Urinary bladder (tissue), 4 donors: ENCODE data around the gene FASN. TPM values are rescaled to one million over a fixed set of nuclear protein-coding genes. Genes with fewer than 3 reads are reported as not detected.
"Not testable (repeated sequence)": the region's sequence is repeated elsewhere in the genome, so short reads cannot be mapped to it uniquely, and the experiment has no call there.

Experiments used
- DNase-seq: peaks from one replicate; pipeline ENCODE4 v3.0.0-alpha.2; 2015; ENCODE audit errors: extremely low spot score
- H3K27ac ChIP-seq: one replicate; pipeline ENCODE4 v1.5.1; 2013; ENCODE audit warnings: low read depth, mild to moderate bottlenecking, moderate library complexity
- H3K36me3 ChIP-seq: one replicate; pipeline ENCODE4 v1.6.1; 2013; ENCODE audit warnings: mild to moderate bottlenecking, moderate library complexity; ENCODE audit not compliant: insufficient read depth
- H3K4me1 ChIP-seq: one replicate; pipeline ENCODE4 v1.6.1; 2013; ENCODE audit warnings: mild to moderate bottlenecking, moderate library complexity; ENCODE audit not compliant: insufficient read depth
- H3K4me3 ChIP-seq: one replicate; pipeline ENCODE4 v1.5.1; 2013; ENCODE audit warnings: low read depth, low read length
- WGBS: extraction: QIAGEN DNeasy Blood & Tissue Kit; methylation state at CpG from one replicate; pipeline ENCODE4 v1.1.7; 2013; 5-methylcytosine and 5-hydroxymethylcytosine counted together
- polyA plus RNA-seq: library from polyadenylated mRNA; stranded (reverse); fragments of 200-250 nt; gene quantifications from one replicate; pipeline ENCODE4 v1.2.3, GENCODE V29; 2013
- total RNA-seq: library from RNA; depleted of rRNA; stranded (reverse); fragments of >200 nt; gene quantifications from one replicate; pipeline ENCODE4 v1.2.3, GENCODE V29; 2014
- donor health status: healthy with polysubstance abuse.
- donor health status: healthy.

FASN gene
- 24.1 TPM for total RNA-seq
- polyA plus RNA-seq, result 116 TPM

- Histone ChIP-seq H3K36me3 (no peaks in the 10 kb centered on the region), H3K4me1 (no peaks in the 10 kb centered on the region), H3K27ac (peak within 1 kb of the TSS; percentile 96), H3K4me3 (peak within 1 kb of the TSS; percentile 68)
- DNase-seq, result peak; percentile 77
- whole genome bisulfite sequencing, result under 1% methylated on average over 124 of the region's 124 CpGs
These were observed at the start of gene FASN for GRCh38 chr17:82098169-82098938. FASN (minus strand) TSS chr17:82098236; CDS start chr17:82096445, 1,791 bp downstream.

GRCh38 chr17:82146663-82147654, 48.9 kb upstream of the FASN start:
- Histone ChIP-seq H3K27ac (no peak overlapping the region), H3K36me3 (no peaks in the 10 kb centered on the region), H3K4me1 (no peaks in the 10 kb centered on the region), H3K4me3 (no peak overlapping the region)
- 88% methylated on average over 18 of the region's 18 CpGs for WGBS
- DNase-seq, result no peak

- H3K27ac ChIP-seq, result no peak overlapping the region
- H3K4me3 ChIP-seq, result no peak overlapping the region
- 90% methylated on average over 13 of the region's 13 CpGs for WGBS
- no peaks in the 10 kb centered on the region for H3K4me1 ChIP-seq
- H3K36me3 ChIP-seq, result no peaks in the 10 kb centered on the region
- no peak for DNase-seq
These were observed 47.6 kb upstream of the FASN start for GRCh38 chr17:82145550-82146155.

GRCh38 chr17:82143333-82143732, 45.3 kb upstream of the FASN start:
- DNase-seq, result no peak
- H3K4me1 ChIP-seq, result no peaks in the 10 kb centered on the region
- WGBS, result 80% methylated on average over 8 of the region's 8 CpGs

GRCh38 chr17:82139961-82140360, 41.9 kb upstream of the FASN start:
- not testable (repeated sequence) for DNase-seq, H3K27ac ChIP-seq, H3K36me3 ChIP-seq, H3K4me1 ChIP-seq, H3K4me3 ChIP-seq
- 92% methylated on average over 10 of the region's 10 CpGs for WGBS

More at GRCh38 chr17:82143333-82143732, 45.3 kb upstream of the FASN start:
- no peak overlapping the region for H3K4me3 ChIP-seq
- H3K27ac ChIP-seq, result no peak overlapping the region
- H3K36me3 ChIP-seq, result no peaks in the 10 kb centered on the region

- no peaks in the 10 kb centered on the region for H3K4me1 ChIP-seq
- no peak for DNase-seq
- 92% methylated on average over 28 of the region's 28 CpGs for WGBS
- no peak overlapping the region for H3K4me3 ChIP-seq
- H3K36me3 ChIP-seq, result no peaks in the 10 kb centered on the region
- no peak overlapping the region for H3K27ac ChIP-seq
These were observed 40.5 kb upstream of the FASN start for GRCh38 chr17:82138511-82138992.

- DNase-seq, result no peak
- WGBS, result 92% methylated on average over 11 of the region's 11 CpGs
- Histone ChIP-seq H3K36me3 (no peaks in the 10 kb centered on the region), H3K4me3 (no peak overlapping the region), H3K27ac (peak overlapping the region; percentile 88), H3K4me1 (no peaks in the 10 kb centered on the region)
These were observed 36.1 kb upstream of the FASN start for GRCh38 chr17:82134101-82134500.

- H3K27ac ChIP-seq, DNase-seq, H3K36me3 ChIP-seq, H3K4me3 ChIP-seq, H3K4me1 ChIP-seq: not testable (repeated sequence)
- WGBS, result 76% methylated on average over 8 of the region's 8 CpGs
These were observed 35.3 kb upstream of the FASN start for GRCh38 chr17:82133166-82133953.

GRCh38 chr17:82129095-82129494, 31.1 kb upstream of the FASN start:
- H3K27ac ChIP-seq, result no peak overlapping the region
- no peaks in the 10 kb centered on the region for H3K36me3 ChIP-seq
- no peaks in the 10 kb centered on the region for H3K4me1 ChIP-seq
- H3K4me3 ChIP-seq, result no peak overlapping the region
- DNase-seq, result no peak
- 97% methylated on average over 4 of the region's 4 CpGs for WGBS

GRCh38 chr17:82128287-82128686, 30.3 kb upstream of the FASN start:
- 83% methylated on average over 15 of the region's 15 CpGs for WGBS
- no peaks in the 10 kb centered on the region for H3K36me3 ChIP-seq
- H3K4me3 ChIP-seq, result no peak overlapping the region
- H3K4me1 ChIP-seq, result no peaks in the 10 kb centered on the region
- DNase-seq, result no peak
- H3K27ac ChIP-seq, result no peak overlapping the region

GRCh38 chr17:82127704-82128103, 29.7 kb upstream of the FASN start:
- Histone ChIP-seq H3K4me1 (no peaks in the 10 kb centered on the region), H3K27ac (no peak overlapping the region), H3K36me3 (no peaks in the 10 kb centered on the region), H3K4me3 (no peak overlapping the region)
- WGBS, result 90% methylated on average over 9 of the region's 9 CpGs
- no peak for DNase-seq

- Histone ChIP-seq H3K4me1 (no peaks in the 10 kb centered on the region), H3K4me3 (no peak overlapping the region), H3K27ac (no peak overlapping the region), H3K36me3 (no peaks in the 10 kb centered on the region)
- no peak for DNase-seq
- WGBS, result 88% methylated on average over 11 of the region's 11 CpGs
These were observed 29.2 kb upstream of the FASN start for GRCh38 chr17:82127315-82127595.
